NCI-H146 (cell line): ENCODE data around the gene PTPN4.

ENCODE experiments used
- DNase-seq: peaks from one replicate; lab custom pipeline; 2025; lab: John Stamatoyannopoulos, UW

PTPN4 gene

GRCh38 chr2:119808516-119809147 lies 48.9 kb downstream of the PTPN4 start:
- no peak for DNase-seq

DNA sequence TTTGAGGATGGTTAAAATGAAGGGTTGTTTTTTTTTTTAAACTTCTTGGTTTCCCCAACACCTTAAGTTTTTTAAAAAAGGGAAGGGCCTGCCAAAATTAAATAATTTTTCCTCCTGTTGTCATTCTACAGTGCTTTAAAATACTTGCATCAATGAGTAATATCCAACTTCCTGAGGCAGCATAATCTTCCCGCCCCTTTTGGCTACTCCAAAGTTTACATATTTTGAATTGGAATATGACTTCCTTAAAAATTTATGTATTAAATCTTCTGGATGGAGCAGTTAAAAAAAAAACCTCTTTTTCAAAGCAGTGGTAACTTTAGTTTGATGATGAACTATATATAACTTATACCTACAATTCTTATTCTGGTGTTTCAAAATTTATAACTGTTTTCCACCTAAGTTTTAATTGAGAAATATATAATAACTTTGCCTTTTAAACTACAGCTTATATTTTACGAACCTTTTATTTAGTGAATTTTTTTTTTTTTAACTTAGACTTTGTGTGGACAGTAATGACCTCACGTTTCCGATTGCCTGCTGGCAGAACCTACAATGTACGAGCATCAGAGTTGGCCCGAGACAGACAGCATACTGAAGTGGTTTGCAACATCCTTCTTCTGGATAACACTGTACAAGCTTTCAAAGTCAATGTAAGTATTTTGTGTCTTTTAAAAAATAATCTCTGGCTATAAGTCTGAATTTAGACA lies 49.8 kb downstream of the PTPN4 start:
- no peak for DNase-seq

DNA sequence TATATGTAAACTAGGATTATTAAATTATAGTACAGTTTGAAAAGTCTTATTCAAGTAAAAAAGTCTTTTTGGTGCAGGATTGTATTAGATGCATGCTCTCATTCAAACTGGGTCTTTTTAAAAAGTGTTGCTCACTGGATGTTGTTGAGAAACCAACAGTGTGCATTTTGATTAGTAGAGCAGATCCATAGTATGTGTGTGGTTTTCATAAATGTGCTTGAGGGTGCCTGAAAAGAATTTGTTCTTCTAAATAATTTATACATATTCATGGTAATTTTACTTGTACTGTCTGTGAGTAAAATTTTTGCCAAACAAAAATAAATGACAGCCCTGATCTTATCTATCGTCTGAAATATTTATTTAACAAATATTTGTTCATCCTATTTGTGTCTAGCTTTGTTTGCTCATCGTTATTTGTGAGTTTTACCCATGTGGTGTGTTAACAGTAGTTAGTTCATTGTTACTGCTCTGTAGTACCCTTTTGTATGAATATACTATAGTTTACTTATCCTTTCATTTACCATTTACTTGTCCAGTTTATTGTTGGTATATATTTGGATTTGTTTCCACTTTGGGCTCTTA lies 50.4 kb downstream of the PTPN4 start:
- peak; percentile 37 for DNase-seq

GRCh38 chr2:119814216-119814615 lies 54.5 kb downstream of the PTPN4 start:
- no peak for DNase-seq

GRCh38 chr2:119818792-119819191 lies 59.1 kb downstream of the PTPN4 start:
- DNase-seq, result no peak

DNA sequence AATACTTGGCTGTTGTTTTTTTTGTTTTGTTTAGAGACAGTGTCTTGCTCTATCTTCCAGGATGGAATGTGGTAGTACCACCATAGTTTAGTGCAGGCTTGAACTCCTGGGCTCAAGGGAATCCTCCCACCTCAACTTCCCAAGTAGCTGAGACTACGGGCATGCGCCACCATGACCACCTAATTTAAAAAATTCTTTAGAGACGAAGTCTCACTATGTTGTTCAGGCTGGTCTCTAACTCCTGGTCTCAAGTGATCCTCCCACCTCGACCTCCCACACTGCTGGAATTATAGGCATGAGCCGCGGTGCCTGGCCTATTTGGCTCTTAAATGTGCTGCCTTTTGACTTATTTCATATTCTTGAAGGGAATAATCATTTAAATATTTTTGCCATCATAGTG lies 60.1 kb downstream of the PTPN4 start:
- DNase-seq, result no peak

DNA sequence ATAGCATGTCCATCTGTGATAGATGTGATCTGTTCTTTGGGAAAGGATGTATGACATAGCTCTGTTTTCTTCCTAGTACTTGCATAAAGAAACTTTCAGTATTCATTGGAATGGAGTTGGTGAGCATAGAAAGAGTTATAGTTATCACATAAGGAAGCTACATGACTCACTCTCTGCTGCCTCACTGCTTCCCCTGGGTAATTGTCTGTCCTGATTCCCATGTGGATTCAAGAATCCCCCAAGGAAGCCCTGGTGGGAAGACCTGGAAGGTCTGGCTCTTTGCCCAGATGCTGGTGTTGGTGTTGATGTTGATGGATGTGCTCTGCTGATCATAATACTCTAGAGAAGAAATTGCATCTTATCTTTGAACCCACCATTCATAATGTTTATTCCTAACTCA lies 60.6 kb downstream of the PTPN4 start:
- DNase-seq, result no peak

- DNase-seq, result no peak
Observed at GRCh38 chr2:119821266-119821665, 61.5 kb downstream of the PTPN4 start.

GRCh38 chr2:119823734-119824334 lies 64.1 kb downstream of the PTPN4 start:
- peak; percentile 22 for DNase-seq

GRCh38 chr2:119826370-119826961 lies 66.7 kb downstream of the PTPN4 start:
- DNase-seq, result peak; percentile 29

DNA sequence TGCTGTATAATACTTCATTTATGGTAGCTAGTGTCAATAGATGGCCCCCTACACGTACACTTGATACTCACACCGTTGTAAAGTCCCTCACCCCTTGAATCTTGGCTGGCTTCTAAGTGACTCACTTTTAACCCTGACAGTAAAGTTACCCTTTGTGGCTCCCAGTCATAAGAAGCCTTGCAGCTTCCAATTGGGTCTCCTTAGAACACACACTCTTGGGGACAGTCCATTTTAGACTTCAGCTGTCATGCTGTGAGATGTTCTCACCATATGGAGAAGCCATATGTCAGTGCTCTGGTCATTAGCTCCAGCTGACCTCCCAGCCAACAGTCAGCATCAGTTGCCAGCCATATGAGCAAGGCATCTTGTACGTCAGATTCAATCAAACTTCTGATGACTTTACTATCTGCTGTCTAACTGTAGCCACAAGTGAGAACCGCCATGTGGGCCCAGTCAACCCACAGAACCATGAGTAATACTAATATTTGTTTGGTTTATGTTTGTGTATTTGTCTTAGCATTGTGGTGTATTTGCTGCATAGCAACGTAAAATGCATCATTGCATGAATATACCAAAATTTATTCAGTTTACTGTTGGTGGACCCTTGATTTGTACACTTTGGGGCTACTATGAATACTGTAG lies 68.3 kb downstream of the PTPN4 start:
- no peak for DNase-seq

- DNase-seq, result no peak
Observed at GRCh38 chr2:119836455-119837142, 76.9 kb downstream of the PTPN4 start.

GRCh38 chr2:119837350-119837749 lies 77.6 kb downstream of the PTPN4 start:
- no peak for DNase-seq

DNA sequence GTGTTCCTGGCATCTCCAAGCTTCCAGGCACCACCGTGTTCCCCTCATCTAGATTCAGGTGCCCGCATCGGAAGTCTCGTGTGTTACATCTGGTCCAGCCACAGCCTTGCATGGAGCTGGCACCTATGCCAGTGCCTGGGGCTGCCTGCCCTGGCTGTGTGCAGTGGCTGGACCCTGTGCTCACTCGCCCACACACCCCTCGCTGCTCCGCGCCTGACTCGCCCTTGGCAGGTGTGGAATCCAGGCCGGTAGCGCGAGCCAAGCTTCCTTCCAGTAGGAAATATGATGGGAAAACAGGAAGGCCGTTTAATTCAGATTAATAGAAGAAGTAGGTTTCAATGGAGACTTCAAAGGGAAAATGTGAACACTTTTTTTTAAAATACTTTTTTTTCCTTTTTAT lies 78.0 kb downstream of the PTPN4 start:
- DNase-seq, result no peak

- DNase-seq, result no peak
Observed at GRCh38 chr2:119838179-119838578, 78.5 kb downstream of the PTPN4 start.

GRCh38 chr2:119841550-119841949 lies 81.8 kb downstream of the PTPN4 start:
- no peak for DNase-seq

- no peak for DNase-seq
Observed at GRCh38 chr2:119846021-119846420, 86.3 kb downstream of the PTPN4 start.

DNA sequence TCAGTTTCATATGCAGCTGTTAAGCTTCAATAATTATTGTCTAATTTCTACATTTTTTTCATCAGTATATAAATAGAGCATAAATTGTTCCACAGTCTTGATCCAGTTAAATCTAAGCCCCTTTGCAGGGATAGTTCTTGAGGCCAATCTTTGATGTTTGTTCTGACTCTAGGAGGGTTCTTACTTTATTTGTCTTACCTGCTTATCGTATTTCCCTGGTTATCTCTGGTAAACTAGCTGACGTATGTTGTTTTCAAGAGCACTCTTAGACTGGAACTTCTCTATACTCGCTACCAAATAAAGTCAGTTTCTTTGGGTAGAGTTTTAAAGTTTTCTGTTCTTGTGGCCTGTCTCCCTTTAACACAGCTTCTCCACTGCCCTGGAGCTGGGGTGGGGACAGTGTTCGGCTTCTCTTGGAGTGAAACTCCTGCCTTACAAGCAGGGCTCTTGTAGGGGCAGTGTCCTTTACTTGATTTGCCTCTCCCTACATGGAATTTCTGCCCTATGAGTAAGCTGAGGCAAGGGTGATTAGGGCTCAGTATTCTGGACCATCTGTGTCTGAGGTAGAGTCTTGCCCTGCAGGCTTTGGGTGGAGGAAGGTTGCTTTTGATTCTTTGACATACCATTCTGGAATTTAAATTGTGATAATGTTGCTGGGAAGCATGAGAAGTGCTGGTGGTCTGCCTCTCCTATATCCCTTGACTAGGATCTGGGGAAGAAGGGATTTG lies 90.3 kb downstream of the PTPN4 start:
- no peak for DNase-seq

GRCh38 chr2:119852214-119852613 lies 92.5 kb downstream of the PTPN4 start:
- DNase-seq, result no peak

DNA sequence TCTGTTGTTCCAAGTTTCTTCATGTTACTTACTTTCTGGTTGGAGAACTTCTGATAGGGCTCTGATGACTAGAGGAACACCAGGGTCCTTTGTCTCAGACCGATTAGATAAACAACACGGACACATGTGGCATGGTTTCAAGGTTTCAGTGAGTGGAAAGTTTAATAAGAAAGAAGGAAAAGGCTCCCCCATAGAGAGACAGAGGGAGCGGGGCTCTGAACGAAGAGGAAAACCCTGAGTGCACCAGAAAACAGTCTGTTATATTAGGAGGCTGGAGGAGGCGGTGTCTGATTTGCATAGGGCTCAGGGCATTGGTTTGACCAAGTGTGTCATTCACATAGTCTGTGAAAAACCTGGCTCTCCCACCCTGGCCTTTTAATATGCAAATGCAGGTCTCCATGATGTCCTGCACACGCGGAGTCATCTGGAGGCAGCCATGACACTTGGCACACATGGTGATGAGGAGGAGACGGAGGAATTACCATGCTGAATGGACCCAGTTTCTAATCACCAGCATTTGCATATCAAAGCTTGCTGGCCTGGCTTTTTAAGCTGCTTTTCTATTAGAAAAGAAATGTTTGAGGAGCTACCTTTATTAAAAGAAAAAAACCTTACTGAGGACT lies 94.2 kb downstream of the PTPN4 start:
- DNase-seq, result no peak
